HG03442 (cell line): ENCODE data around the gene THY1.
"Not testable (repeated sequence)": the region's sequence is repeated elsewhere in the genome, so short reads cannot be mapped to it uniquely, and the experiment has no call there.

Experiments used
- ATAC-seq: cut with Tn5 transposase; IDR thresholded peaks from one replicate; pipeline ENCODE4 v1.9.1; 2021; ENCODE audit warnings: mild to moderate bottlenecking, moderate library complexity; ENCODE audit not compliant: unreplicated experiment

Gene THY1

DNA sequence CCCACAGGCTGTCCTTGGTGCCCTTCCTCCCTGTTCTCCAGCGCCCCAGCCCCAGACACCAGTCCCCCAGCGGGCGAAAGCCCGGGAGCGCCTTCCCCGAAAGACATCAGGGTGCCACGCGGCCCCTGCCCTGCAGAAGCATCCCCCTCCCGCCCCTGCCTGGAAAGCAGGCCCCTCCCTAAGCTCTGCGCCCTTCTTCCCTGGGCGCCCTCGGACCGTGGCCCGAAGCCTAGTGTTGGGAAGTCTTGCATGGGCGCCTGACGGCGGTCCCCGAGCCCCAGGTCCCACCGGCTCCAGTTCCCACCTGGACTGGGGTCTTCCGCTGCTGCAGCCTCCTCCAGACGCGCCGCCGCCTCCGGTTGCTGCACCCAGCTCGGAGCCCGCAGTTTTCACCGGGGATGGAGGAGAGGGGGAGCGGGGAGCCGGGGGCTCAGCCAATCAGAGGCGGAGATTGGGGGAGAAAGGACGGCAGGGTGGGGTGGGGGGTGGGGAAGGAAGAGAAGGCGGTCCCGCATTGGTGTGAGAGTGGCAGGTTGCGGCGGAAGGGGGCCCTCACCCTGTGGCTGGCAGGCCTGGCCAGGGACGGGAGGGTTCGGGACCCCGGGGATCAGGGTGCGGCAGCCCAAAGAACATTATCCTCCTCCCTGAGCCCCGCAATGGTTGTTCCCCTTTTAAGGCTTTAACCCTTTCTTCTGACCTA is at the start of gene THY1:
Gene THY1, minus strand, starts transcription at position 364 of the 700 bp plus-strand sequence. CDS start 2,267 bp downstream, outside the sequence.
- no peak for ATAC-seq

DNA sequence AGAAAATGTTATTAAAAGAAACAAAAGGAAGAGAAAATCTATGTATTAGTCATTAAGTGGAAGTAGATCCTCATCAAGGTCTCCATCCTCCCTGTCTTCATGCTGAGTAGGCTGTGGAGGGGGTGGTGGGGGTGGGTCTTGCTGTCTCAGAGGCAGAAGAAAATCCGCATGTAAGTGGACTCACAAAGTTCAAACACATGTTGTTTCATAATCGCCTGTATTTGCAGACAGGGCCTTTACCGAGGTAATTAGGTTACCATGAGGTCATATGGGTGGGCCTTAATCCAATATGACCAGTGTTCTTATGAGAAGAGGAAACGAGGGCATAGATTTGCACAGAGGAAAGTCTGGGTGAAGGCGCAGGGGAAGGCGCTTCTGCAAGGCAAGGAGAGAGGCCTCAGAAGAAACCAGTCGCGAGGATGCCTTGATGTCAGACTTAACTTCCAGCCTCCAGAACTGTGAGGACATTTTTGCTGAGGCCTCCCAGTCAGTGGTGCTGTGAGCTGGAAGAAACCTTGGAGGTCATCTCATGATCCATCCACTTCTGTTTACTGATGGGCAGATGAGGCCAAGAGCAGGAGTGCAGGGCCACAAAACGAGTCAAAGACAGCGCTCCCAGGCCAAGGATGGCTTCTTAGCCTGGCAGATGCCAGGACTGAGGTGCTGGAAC is 49.3 kb upstream of the THY1 start:
- ATAC-seq, result no peak

DNA sequence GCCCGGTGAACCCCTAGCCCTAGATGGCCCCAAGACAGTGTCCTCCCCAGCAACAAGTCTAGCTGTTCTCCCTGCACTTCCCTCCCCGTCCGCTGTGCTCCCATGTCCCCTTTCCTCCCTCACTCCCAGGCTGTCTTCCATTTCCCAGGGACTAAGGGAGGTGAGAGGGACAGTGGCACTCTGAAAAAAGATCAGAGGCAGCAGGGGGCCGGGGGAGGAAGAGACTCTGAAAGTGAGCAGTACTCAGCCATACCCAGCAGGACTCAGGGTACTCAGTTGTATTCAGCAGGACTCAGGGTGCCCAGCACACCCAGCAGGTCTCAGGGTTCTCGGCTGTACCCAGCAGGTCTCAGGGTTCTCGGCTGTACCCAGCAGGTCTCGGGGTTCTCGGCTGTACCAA is 48.4 kb upstream of the THY1 start:
- no peak for ATAC-seq

DNA sequence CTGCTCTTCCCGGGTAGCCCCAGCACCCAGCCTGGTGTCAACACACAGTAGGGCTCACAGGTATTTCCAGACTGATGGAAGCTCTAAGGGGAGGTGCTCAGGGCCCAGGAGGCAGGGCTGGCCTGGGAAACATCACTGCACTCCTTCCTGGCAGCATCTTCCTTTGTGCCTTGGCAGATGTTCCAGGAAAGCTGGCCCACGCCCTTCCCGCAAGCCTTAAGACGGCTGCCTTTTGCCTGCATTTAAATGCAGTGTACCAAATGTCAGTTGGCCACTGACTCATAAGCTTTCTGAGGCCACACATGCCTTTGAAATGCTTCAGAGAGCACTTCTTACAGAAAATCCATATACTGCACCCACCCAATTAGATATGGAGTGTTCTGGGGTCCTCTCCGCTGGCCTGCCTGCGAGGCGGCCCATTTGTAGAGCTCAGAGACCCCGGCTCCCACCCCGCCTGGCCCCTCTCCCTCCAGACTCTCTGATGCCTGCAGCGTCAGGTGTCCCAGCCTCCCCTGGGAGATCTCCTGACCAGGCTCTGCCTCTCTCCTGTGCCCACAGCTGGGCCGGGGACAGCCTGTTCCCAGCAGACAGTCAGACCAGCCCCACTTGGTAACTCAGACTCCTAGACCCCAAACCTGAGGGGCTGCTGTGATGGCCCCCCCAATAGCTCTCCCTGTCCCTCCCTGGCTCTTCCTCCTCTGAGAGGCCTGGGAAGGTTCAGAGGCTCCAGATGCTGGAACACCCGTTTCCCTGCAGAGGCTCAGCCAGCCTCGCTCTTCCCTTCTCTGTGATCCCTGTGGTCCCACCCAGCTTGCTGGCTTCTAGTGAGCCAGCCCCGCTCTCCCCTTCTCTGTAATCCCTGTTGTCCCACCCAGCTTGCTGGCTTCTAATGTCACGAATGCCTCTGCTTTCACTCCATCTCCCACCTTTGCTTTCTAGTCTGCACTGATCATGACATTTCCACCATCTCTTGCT is 47.6 kb upstream of the THY1 start:
- ATAC-seq, result no peak

DNA sequence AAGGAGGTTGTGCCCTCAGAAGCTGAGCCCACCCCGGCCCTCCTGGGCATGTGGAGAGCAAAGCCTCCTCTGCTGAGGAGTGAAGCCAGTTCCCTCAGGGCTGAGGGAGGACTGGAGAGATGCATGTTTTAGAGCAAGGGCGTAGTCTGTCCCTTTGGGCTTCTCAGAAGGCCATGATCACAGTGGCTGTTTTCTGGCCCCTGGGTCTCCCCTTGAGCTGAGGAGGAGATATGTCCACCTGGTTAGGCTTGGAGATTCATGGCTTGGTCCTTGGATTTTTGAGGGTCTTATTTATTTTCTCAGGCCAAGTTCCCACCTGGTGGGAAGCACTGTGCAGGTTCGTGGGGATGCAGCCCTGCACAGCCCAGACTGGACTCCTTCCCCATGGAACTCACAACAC is 46.5 kb upstream of the THY1 start:
- ATAC-seq, result no peak

DNA sequence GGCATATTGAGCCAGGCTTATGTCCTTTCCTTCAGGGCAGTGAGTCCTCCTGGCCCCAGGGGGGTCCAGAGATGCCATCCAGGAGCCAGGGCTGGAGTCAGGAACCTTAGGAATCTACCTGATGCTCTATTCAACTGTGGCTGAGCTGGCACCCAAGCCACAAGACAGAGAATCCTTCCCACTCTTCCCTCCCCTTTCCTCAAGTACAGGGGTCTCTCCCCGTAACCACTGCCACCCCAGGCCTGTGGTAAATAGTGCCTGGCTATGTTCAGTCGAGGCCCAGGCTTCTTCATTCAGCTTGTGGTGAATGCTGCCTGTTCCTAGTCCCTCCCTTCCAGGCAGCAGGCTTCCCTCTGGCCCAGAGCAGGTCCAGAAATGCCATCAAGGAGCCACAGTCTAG is 45.5 kb upstream of the THY1 start:
- no peak for ATAC-seq

DNA sequence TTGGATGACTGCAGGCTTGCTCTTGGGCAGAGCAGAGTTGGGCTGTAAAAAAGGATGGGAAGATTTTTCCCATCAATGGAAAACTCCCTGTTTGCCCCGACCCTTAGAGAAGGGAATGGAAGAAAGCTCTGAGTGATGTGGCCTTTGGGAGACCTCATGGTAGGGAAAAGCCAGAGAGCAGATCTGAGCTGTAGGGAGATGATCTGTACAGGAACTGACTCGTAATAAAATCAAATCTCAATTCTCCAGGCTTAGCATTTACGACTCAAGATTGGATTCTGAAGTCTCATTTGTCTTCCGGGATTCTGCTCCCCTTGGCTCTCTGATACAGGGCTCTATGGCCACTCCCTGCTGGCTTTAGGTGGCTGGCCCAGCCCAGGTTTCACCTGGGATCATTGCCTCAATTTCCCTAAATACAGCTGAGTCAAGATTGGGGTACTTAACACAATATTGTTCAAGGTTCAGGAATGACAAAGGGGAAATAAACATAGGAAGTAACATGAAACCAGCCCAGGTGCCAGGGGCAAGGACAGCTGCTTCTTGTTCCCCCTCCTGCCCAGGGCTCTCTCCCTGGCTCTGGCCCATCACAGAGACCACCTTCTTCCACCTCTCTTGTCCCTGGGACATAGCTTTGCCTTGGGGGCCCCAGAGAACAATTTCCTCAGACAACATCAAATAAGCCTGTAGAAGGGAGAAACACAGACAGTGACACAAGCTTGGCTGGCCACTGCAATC is 38.4 kb upstream of the THY1 start:
- no peak for ATAC-seq

DNA sequence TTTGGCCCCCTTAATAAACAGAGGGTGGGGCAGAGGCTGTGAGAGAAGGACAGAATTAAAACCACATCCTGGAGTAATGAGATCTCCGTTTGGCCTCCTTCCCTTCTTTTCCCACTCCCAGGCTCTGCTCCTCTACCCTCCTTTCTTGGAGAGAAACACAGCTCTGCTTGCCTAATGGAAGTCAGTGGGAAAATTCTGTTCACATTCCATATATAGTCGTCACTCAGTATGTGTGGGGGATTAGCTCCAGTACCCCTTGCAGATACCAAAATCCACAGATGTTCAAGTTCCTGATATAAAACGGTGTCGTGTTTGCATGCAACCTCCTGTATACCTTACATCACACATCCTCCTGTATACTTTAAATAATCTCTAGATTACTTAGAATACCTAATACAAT is 37.6 kb upstream of the THY1 start:
- no peak for ATAC-seq

DNA sequence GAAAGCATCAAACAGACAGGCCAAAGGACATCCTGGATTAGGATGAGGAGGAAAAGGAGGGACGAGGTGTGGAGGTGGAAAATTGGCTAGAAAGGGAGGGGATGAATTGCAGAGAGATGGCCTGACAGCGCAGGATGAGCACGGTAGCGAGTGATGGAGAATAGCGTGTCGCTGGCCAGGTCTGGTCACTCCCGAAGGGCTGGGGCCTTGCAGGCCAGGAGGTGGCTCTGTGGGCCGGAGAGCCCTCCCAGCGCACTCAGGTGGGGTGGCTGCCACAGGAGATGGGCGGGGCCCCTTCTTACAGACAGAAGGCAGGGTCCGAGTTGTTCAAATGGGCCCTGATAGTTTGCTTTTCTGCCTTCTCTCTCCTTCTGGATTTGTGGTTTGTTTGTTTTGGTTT is 37.1 kb upstream of the THY1 start:
- ATAC-seq, result no peak

DNA sequence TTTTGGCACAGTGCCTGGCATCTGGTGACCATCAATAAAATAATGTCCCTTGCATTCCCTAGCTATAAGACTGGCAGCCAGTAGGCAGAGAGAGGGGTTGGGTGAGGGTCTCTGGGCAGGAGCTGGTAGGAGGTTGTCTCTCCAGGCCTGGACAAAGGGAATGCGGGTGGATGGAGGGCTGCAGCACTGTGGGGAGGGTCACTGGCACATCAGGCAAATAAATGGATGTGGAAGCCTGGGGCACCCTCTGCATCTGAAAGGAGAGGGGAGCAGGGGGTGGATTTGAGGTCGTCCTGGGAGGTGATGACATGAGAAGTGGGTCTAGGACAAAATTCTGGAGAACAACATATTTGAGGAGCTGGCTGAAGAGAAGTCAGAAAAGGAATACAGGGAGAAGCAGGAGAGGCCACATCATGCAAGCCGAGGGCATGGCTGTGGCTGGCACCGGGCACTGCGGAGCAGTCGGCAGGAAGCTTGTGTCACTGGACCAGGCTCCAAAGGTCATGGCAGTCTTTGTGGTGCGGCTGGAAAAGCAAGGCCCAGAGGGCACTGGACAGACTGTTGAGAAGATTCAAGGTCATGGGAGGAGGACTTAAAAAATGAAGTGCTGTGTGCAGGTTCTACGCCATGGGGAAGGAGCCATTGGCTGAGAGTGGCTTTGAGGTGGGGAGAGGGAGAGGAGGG is 36.5 kb upstream of the THY1 start:
- ATAC-seq, result no peak

DNA sequence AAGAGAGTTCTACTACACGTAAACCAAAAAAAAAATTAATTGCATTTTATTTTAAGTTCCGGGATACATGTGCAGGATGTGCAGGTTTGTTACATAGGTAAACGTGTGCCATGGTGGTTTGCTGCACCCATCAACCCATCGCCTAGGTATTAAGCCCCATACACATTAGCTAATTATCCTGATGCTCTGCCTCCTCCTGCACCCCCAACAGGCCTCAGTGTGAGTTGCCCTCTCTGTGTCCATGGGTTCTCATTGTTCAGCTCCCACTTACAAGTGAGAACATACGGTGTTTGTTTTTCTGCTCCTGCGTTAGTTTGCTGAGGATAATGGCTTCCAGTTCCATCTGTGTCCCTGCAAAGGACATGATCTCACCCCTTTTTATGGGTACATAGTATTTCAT is 32.7 kb upstream of the THY1 start:
- not testable (repeated sequence) for ATAC-seq

DNA sequence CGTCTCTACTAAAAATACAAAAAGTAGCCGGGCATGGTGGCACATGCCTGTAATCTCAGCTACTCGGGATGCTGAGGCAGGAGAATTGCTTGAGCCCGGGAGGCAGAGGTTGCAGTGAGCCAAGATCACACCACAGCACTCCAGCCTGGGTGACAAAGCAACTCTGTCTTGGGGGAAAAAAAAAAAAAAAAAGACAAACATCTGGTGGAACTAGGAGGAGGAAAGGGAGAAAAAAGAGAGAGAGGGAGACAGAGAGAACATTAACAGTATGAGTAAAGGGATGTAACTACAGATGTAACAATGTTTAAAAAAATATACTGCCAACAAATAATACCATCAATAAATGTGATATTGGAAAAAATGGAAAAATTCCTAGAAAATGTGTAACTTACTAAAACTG is 32.3 kb upstream of the THY1 start:
- ATAC-seq, result not testable (repeated sequence)

DNA sequence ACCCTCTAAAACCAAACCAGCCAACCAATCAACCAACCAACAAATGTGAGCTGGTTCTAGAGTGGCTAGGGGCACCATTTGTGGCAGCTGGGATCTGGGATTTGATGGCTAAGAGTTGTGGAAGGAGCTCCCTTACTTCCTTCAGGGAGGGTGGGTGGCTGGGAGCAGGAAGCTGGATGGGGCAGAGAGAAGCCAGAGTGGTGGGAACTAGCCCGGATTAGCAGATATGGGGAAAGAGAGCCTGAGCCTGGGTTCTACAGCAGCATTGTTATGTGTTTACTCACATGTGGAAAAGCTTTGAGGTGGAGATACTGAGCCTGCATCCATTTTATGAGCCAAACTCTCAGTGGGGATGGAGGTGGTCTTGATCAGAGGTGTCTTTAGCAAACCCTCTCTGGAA is 30.9 kb upstream of the THY1 start:
- no peak for ATAC-seq

DNA sequence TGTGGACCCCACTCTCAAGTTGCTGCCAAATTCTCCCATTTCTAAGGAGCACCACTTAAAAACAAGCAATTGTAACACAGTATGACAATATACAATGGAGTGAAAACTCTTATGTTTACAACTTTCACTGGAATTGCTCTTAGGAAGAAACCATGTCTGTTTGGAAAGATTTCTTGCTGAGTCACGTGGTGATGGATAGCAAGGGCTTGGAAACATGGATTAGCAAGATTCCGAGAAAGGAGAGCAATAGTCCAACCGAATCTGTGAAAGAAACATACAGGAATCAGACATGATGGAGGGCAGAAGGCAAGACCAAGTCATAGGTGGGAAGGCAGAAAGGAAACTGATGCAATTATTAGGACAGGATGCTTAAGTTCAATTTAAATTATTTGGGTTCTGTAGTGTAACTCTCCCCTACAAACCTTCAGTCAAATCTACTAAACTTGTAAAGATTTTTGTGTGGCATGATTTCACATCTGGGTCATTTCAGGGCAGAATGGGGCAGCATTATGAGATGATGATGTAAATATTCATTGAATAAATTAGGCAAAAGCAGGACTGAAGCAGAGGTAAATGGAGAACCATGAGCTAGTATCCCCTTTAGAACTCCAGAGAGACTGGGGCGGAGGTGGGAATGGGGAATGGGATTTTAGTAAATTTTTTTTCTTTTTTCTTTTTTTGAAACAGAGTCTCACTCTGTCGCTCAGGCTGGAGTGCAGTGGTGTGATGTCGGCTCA is 27.8 kb upstream of the THY1 start:
- no peak for ATAC-seq

DNA sequence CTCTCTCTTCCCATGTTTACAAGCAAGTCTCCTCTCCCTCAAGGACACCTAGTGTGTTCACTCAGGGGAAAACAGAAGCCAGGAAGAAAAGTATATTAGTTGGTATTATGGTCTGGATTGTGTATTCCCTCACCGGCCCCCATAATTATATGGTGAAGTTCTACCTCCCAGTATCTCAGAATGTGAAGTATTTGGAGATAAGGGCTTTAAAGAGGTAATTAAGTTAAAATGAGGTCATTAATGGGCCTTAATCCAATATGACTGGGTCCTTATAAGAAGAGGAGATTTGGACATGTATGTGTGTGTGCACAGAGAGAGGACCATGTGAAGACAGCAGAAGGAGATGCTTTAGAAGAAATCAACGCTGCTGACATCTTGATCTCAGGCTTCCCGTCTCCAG is 26.5 kb upstream of the THY1 start:
- ATAC-seq, result no peak

DNA sequence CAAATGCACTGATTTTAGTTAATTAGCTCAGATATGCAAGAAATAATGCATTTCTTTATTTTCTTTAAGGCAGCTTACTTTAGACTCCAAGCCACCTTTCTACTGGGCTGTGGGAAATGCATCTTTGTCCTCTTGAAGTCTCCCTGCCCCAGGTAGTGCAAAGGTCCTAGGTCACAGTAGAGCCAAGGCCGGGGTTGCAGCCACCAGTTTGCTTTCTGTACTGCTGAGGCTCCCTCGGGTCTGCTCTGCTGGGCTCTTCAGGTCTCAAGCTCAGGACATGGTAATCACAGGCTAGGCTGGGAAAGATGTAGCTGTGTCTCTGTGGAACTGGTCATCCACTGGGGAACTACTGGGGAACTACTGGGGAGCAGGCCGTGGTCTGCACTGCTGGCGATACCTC is 25.4 kb upstream of the THY1 start:
- ATAC-seq, result no peak

DNA sequence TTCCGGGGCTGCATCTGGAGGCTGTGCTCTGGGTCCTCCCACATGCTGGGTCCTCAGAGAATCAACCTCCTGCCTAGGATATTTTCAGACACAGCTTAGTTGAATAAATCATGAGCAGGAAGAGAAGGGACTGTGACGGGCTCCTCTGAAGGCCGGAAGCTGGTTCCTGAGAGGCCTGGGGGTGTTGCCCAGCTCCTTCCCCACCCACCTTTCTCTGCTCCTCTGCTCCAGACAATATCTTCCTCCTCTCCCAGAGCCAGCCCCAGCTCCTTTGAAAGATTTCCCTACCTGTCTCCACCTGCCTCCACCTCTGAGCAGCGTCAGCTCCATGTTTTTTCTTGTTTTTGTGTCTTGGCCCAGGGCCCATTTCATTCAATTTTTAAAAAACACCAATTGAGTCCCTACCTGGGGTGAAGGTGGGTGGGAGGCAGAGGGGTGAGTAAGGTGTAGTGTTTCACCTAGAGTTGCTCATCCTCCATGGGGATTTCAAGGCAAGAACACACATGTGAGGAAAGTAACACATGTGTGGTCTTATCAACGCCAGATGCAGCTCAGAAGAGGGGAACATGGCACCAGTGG is 24.8 kb upstream of the THY1 start:
- ATAC-seq, result no peak

DNA sequence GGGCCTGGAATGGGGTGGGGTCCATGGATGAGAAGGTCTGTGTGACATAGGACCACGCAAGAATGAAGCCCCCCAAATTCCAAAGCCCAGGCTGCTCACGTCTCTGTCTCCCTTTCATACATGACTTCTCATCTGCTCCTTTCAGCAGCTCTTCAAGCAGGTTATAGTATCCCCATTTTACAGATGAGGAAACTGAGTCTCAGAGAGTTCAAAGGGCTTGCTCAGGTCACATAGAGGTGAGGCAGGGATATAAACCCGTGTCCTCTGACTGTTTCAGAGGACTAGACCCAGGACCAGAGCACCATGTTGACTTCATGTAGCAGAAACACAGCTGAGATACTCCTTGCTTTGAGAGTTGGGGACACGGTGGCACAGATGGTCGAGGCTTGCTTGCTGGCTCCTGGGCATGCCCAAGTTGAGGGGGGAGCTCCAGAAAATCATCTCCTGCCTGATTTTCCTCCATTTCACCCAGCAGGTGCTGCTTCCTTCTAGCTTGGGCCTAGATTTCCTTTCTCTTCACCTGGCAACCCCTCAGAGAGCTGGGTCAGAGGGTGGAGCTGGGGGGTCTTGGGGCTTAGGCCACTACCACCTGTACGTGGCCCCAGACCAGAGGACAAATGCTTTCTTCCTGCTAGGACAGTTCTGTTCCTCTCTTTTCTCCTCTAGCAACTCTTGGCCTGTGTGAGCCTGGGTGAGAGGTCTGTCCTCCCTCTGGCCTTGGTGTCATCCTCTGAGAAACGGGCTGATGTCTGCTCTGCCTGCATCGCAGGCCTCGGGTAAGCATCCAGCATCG is 24.1 kb upstream of the THY1 start:
- no peak for ATAC-seq

DNA sequence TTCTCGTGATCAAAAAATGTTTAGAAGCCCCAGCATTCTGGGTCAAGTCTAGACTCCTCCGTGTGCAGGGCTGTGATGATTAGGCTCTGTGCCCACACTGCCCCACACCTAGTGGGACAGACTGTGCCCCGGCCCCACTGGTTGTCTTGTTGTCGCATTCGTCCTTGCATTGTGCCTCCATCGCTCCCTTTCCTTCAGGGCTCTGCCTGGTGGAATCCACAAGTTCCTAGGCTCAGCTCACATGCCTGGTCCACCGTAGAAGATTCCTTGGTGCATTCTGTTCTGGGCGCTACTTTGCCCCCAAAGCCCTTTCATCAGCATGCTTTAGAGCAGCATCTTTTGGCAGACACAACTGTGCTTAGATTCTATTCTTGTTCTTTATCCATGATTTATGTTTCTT is 23.5 kb upstream of the THY1 start:
- ATAC-seq, result no peak
